Loucy (cell line): ENCODE data around the gene PRR5L.
A peak's percentile ranks its signal among the peaks of the same experiment; 100 is the strongest.

ENCODE experiments used
- H2AFZ ChIP-seq: fragments of 200-600 bp; sonication (generic); 2 replicates; pipeline ENCODE4 v1.6.0; 2016; ENCODE audit warnings: antibody characterized with exemption, mild to moderate bottlenecking, low read length, moderate library complexity
- H3F3A ChIP-seq: fragments of 200-600 bp; 2 replicates; pipeline ENCODE4 v1.6.0; 2016; ENCODE audit warnings: antibody characterized with exemption, low read depth, mild to moderate bottlenecking
- H3K27me3 ChIP-seq: fragments of 200-600 bp; sonication (generic); 2 replicates; pipeline ENCODE4 v1.6.1; 2014; ENCODE audit warnings: low read length, mild to moderate bottlenecking; ENCODE audit not compliant: insufficient read depth, poor library complexity, severe bottlenecking
- H3K36me3 ChIP-seq: fragments of 200-600 bp; sonication (generic); 2 replicates; pipeline ENCODE4 v1.6.1; 2016; ENCODE audit warnings: low read length; ENCODE audit not compliant: insufficient read depth
- H3K4me1 ChIP-seq: fragments of 200-600 bp; sonication (generic); 2 replicates; pipeline ENCODE4 v1.5.1; 2014; ENCODE audit warnings: low read length, mild to moderate bottlenecking; ENCODE audit not compliant: insufficient read depth, poor library complexity, severe bottlenecking
- H3K4me2 ChIP-seq: fragments of 200-600 bp; sonication (generic); 2 replicates; pipeline ENCODE4 v1.6.0; 2014; ENCODE audit warnings: antibody characterized with exemption, low read length, low read depth, mild to moderate bottlenecking; ENCODE audit not compliant: poor library complexity, severe bottlenecking
- H3K4me3 ChIP-seq: fragments of 200-600 bp; sonication (generic); 2 replicates; pipeline ENCODE4 v1.5.1; 2014; ENCODE audit warnings: low read length, mild to moderate bottlenecking, mixed read lengths; ENCODE audit not compliant: poor library complexity, severe bottlenecking
- H3K79me2 ChIP-seq: fragments of 200-600 bp; sonication (generic); 2 replicates; pipeline ENCODE4 v1.6.1; 2014; ENCODE audit warnings: low read length; ENCODE audit not compliant: insufficient read depth
- H3K9ac ChIP-seq: fragments of 200-600 bp; sonication (generic); 2 replicates; pipeline ENCODE4 v1.6.0; 2014; ENCODE audit warnings: mild to moderate bottlenecking, low read depth, low read length, moderate library complexity; ENCODE audit not compliant: poor library complexity, severe bottlenecking
- H3K9me2 ChIP-seq: fragments of 200-600 bp; sonication (generic); replicated peaks from 2 replicates; pipeline ENCODE4 v1.6.1; 2016; ENCODE audit warnings: low read depth, low read length, mixed read lengths
- H3K9me3 ChIP-seq: fragments of 200-600 bp; sonication (generic); 2 replicates; pipeline ENCODE4 v1.6.1; 2014; ENCODE audit warnings: mild to moderate bottlenecking, antibody characterized with exemption, low read length, low read depth; ENCODE audit not compliant: insufficient read depth
- H4K20me1 ChIP-seq: fragments of 200-600 bp; sonication (generic); 2 replicates; pipeline ENCODE4 v1.6.0; 2014; ENCODE audit warnings: antibody characterized with exemption, low read length, mild to moderate bottlenecking; ENCODE audit not compliant: insufficient read depth, poor library complexity, severe bottlenecking
- EZH2phosphoT487 ChIP-seq: fragments of 200-600 bp; IDR thresholded peaks from 2 replicates; pipeline ENCODE4 v1.6.1; 2018; ENCODE audit warnings: antibody characterized with exemption, mild to moderate bottlenecking, moderate library complexity, borderline replicate concordance
- TF ChIP-seq, protein P1 (sequence below): fragments of 200-600 bp; sonication (generic); conservative IDR thresholded peaks from 2 replicates; pipeline ENCODE4 v1.5.1; 2014; ENCODE audit warnings: mild to moderate bottlenecking, antibody characterized with exemption, low read length

PRR5L gene

GRCh38 chr11:36405585-36406367, 109.7 kb downstream of the PRR5L start:
- Histone ChIP-seq H4K20me1 (no peaks in the 10 kb centered on the region), H3K4me2 (no peak overlapping the region), H3K4me3 (no peak overlapping the region), H3K4me1 (peaks cover 41% of the 10 kb centered on the region), H3K9ac (no peak overlapping the region), H2AFZ (no peak overlapping the region), H3K27me3 (no peaks in the 10 kb centered on the region), H3K9me2 (no peaks in the 10 kb centered on the region), H3K36me3 (peaks cover 82% of the 10 kb centered on the region), H3K79me2 (peaks cover 38% of the 10 kb centered on the region), H3K9me3 (no peaks in the 10 kb centered on the region), H3F3A (peaks cover 12% of the 10 kb centered on the region)
- TF ChIP-seq, protein P1, sequence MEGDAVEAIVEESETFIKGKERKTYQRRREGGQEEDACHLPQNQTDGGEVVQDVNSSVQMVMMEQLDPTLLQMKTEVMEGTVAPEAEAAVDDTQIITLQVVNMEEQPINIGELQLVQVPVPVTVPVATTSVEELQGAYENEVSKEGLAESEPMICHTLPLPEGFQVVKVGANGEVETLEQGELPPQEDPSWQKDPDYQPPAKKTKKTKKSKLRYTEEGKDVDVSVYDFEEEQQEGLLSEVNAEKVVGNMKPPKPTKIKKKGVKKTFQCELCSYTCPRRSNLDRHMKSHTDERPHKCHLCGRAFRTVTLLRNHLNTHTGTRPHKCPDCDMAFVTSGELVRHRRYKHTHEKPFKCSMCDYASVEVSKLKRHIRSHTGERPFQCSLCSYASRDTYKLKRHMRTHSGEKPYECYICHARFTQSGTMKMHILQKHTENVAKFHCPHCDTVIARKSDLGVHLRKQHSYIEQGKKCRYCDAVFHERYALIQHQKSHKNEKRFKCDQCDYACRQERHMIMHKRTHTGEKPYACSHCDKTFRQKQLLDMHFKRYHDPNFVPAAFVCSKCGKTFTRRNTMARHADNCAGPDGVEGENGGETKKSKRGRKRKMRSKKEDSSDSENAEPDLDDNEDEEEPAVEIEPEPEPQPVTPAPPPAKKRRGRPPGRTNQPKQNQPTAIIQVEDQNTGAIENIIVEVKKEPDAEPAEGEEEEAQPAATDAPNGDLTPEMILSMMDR = no peak
- no peak for TF ChIP-seq EZH2phosphoT487

GRCh38 chr11:36407356-36407755, 111.3 kb downstream of the PRR5L start:
- no peaks in the 10 kb centered on the region for H3K27me3 ChIP-seq
- no peak overlapping the region for H2AFZ ChIP-seq
- H3K36me3 ChIP-seq = peaks cover 81% of the 10 kb centered on the region
- H3K9me2 ChIP-seq = no peaks in the 10 kb centered on the region
- no peaks in the 10 kb centered on the region for H4K20me1 ChIP-seq
- H3K9ac ChIP-seq = peak overlapping the region; percentile 69
- no peaks in the 10 kb centered on the region for H3K9me3 ChIP-seq
- no peak for TF ChIP-seq EZH2phosphoT487
- TF ChIP-seq, protein P1 = no peak
- peaks cover 57% of the 10 kb centered on the region for H3K4me1 ChIP-seq
- peaks cover 54% of the 10 kb centered on the region for H3K79me2 ChIP-seq
- peaks cover 12% of the 10 kb centered on the region for H3F3A ChIP-seq
- no peak overlapping the region for H3K4me3 ChIP-seq
- H3K4me2 ChIP-seq = no peak overlapping the region

GRCh38 chr11:36408498-36409136, 112.5 kb downstream of the PRR5L start:
- Histone ChIP-seq H3K4me3 (peak overlapping the region; percentile 62), H3K27me3 (no peaks in the 10 kb centered on the region), H3K4me2 (peak overlapping the region; percentile 67), H3K4me1 (peaks cover 63% of the 10 kb centered on the region), H3K9ac (peak overlapping the region; percentile 69), H3K9me2 (no peaks in the 10 kb centered on the region), H3F3A (peaks cover 12% of the 10 kb centered on the region), H2AFZ (no peak overlapping the region), H3K79me2 (peaks cover 64% of the 10 kb centered on the region), H3K36me3 (peaks cover 80% of the 10 kb centered on the region), H3K9me3 (no peaks in the 10 kb centered on the region), H4K20me1 (no peaks in the 10 kb centered on the region)
- no peak for TF ChIP-seq EZH2phosphoT487
- TF ChIP-seq, protein P1 = no peak
